DMS114 treated with DMSO at 0.1 percent for 48 hours (cell line): ENCODE results near the gene GCKR.
"Not testable (repeated sequence)": the region's sequence is repeated elsewhere in the genome, so short reads cannot be mapped to it uniquely, and the experiment has no call there.

Source experiments
- DNase-seq: peaks from one replicate; lab custom pipeline; 2025; ENCODE audit not compliant: unreplicated experiment; lab: John Stamatoyannopoulos, UW

Gene GCKR

GRCh38 chr2:27509326-27509725 is 12.7 kb downstream of the GCKR start:
- DNase-seq = no peak

GRCh38 chr2:27518113-27518781 is 21.6 kb downstream of the GCKR start:
- no peak for DNase-seq

- DNase-seq = no peak
These were observed 22.1 kb downstream of the GCKR start for GRCh38 chr2:27518782-27519113.

GRCh38 chr2:27520316-27520715 is 23.7 kb downstream of the GCKR start:
- no peak for DNase-seq

GRCh38 chr2:27522400-27522945 is 25.8 kb downstream of the GCKR start:
- DNase-seq = no peak

GRCh38 chr2:27527182-27527581 is 30.5 kb downstream of the GCKR start:
- no peak for DNase-seq

GRCh38 chr2:27531983-27532382 is 35.3 kb downstream of the GCKR start:
- no peak for DNase-seq

GRCh38 chr2:27537287-27537686 is 40.6 kb downstream of the GCKR start:
- no peak for DNase-seq

GRCh38 chr2:27538839-27539450 is 42.3 kb downstream of the GCKR start:
- not testable (repeated sequence) for DNase-seq

GRCh38 chr2:27539649-27540048 is 43.0 kb downstream of the GCKR start:
- not testable (repeated sequence) for DNase-seq

- DNase-seq = no peak
These were observed 47.6 kb downstream of the GCKR start for GRCh38 chr2:27544143-27544821.

GRCh38 chr2:27545348-27546141 is 48.9 kb downstream of the GCKR start:
- no peak for DNase-seq

- no peak for DNase-seq
These were observed 52.7 kb downstream of the GCKR start for GRCh38 chr2:27549303-27549702.

- no peak for DNase-seq
These were observed 54.9 kb downstream of the GCKR start for GRCh38 chr2:27551514-27551913.

- no peak for DNase-seq
These were observed 56.3 kb downstream of the GCKR start for GRCh38 chr2:27552941-27553340.

GRCh38 chr2:27554451-27554850 is 57.8 kb downstream of the GCKR start:
- not testable (repeated sequence) for DNase-seq

- no peak for DNase-seq
These were observed 62.6 kb downstream of the GCKR start for GRCh38 chr2:27559228-27559627.

GRCh38 chr2:27561060-27561459 is 64.4 kb downstream of the GCKR start:
- no peak for DNase-seq

GRCh38 chr2:27566628-27567027 is 70.0 kb downstream of the GCKR start:
- no peak for DNase-seq

- DNase-seq = no peak
These were observed 72.8 kb downstream of the GCKR start for GRCh38 chr2:27569398-27569797.

GRCh38 chr2:27571197-27571596 is 74.6 kb downstream of the GCKR start:
- no peak for DNase-seq
